Measurements from ENCODE around the gene BEND7.

The BEND7 gene

GRCh38 chr10:13395540-13395939 lies 133.3 kb downstream of the BEND7 start:
- Mint-ChIP-seq H3K27ac (no peak overlapping the region), H3K9me3 (peaks cover 4% of the 10 kb centered on the region), H3K36me3 (ENCODE audit: low read depth) (no peaks in the 10 kb centered on the region), H3K4me1 (no peaks in the 10 kb centered on the region), H3K4me3 (no peak overlapping the region), H3K27me3 (ENCODE audit: low read depth) (peaks cover 17% of the 10 kb centered on the region)
- TF ChIP-seq CTCF (IDR thresholded peaks at IDR 0.05; ENCODE audit: unreplicated experiment in 3 of 3), result no peak

GRCh38 chr10:13393640-13394039 lies 135.2 kb downstream of the BEND7 start:
- H3K4me1 Mint-ChIP-seq, result peaks cover 3% of the 10 kb centered on the region
- H3K36me3 Mint-ChIP-seq (ENCODE audit: low read depth), result no peaks in the 10 kb centered on the region
- H3K4me3 Mint-ChIP-seq, result no peak overlapping the region
- no peak for TF ChIP-seq CTCF (IDR thresholded peaks at IDR 0.05; ENCODE audit: unreplicated experiment in 3 of 3)
- H3K27ac Mint-ChIP-seq, result no peak overlapping the region
- H3K27me3 Mint-ChIP-seq (ENCODE audit: low read depth), result peaks cover 17% of the 10 kb centered on the region
- H3K9me3 Mint-ChIP-seq, result no peaks in the 10 kb centered on the region

DNA sequence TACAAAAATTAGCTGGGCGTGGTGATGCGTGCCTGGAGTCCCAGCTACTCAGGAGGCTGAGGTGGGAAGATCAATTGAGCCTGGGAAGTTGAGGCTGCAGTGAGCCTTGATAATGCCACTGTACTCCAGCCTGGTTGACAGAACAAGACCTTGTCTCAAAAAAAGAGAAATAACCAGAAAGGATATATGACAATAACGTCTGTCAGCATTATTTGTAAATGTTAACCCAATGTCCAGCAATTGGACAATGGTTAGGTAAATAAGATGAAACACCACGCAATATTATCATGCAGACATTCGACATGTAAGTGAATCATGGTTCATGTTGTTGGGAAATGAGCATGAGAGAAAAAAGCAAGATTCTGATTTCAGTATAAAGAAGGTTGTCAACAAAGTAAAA lies 136.1 kb downstream of the BEND7 start:
- TF ChIP-seq CTCF (IDR thresholded peaks at IDR 0.05; ENCODE audit: unreplicated experiment in 3 of 3), result no peak
- H3K4me1 Mint-ChIP-seq, result peaks cover 5% of the 10 kb centered on the region
- peaks cover 17% of the 10 kb centered on the region for H3K27me3 Mint-ChIP-seq (ENCODE audit: low read depth)
- H3K36me3 Mint-ChIP-seq (ENCODE audit: low read depth), result no peaks in the 10 kb centered on the region
- no peaks in the 10 kb centered on the region for H3K9me3 Mint-ChIP-seq
- no peak overlapping the region for H3K4me3 Mint-ChIP-seq
- H3K27ac Mint-ChIP-seq, result no peak overlapping the region

Measured in nephron (organoid).